Activated CD8-positive, alpha-beta T cell treated with anti-CD3 and anti-CD28 coated beads, Interleukin-2, amount 10 ng/mL, durations not matched to agents 7 days and 5 days (primary cell): ENCODE data around the gene ZIC1. TPM values are rescaled to one million over a fixed set of nuclear protein-coding genes. Genes with fewer than 3 reads are reported as not detected.

Source experiments
- ATAC-seq: fragments of 150-1000 bp; cut with Tn5 transposase; one replicate; pipeline ENCODE4 v1.10.0; 2021; ENCODE audit warnings: moderate library complexity
- CTCF ChIA-PET: fragments of 350-600 bp; sonication (Branson Sonifier 250); formaldehyde crosslinking; loops from one replicate; lab custom pipeline; 2021; ENCODE audit warnings: antibody characterized with exemption; lab: Charles Lee
- POLR2A ChIA-PET: fragments of 350-600 bp; sonication (Branson Sonifier 250); formaldehyde crosslinking; loops from one replicate; lab custom pipeline; 2021; ENCODE audit warnings: antibody characterized with exemption; lab: Charles Lee
- DNase-seq: peaks from one replicate; pipeline ENCODE4 v3.0.0-alpha.2; 2020
- H3K27ac Mint-ChIP-seq: one replicate; pipeline ENCODE4 v1.8.0; 2021; ENCODE audit warnings: mild to moderate bottlenecking, mixed read lengths
- H3K27me3 Mint-ChIP-seq: one replicate; pipeline ENCODE4 v1.8.0; 2021; ENCODE audit warnings: low read depth, mixed read lengths
- H3K36me3 Mint-ChIP-seq: one replicate; pipeline ENCODE4 v1.8.0; 2021; ENCODE audit warnings: low read depth, mixed read lengths
- H3K4me1 Mint-ChIP-seq: one replicate; pipeline ENCODE4 v1.8.0; 2021; ENCODE audit warnings: low read depth, mixed read lengths
- H3K4me3 Mint-ChIP-seq: one replicate; pipeline ENCODE4 v1.8.0; 2021; ENCODE audit warnings: mild to moderate bottlenecking, mixed read lengths
- H3K9me3 Mint-ChIP-seq: one replicate; pipeline ENCODE4 v1.8.0; 2022; ENCODE audit warnings: mixed read lengths; ENCODE audit not compliant: insufficient read depth
- total RNA-seq, 2 experiments: library from RNA; stranded (reverse); gene quantifications; one replicate each; pipeline ENCODE4 v1.2.3, GENCODE V29; 2021

The ZIC1 gene
- not detected for total RNA-seq

- H3K4me3 Mint-ChIP-seq = peak within 1 kb of the TSS; percentile 46
- H3K9me3 Mint-ChIP-seq = peaks cover 32% of the 10 kb centered on the region
- H3K4me1 Mint-ChIP-seq = peaks cover 28% of the 10 kb centered on the region
- ATAC-seq (no peak), DNase-seq (no peak)
- peak within 1 kb of the TSS; percentile 73 for H3K27ac Mint-ChIP-seq
- CTCF ChIA-PET = no interaction called here
- H3K36me3 Mint-ChIP-seq = peaks cover 32% of the 10 kb centered on the region
- POLR2A ChIA-PET = no interaction called here
- peaks cover 74% of the 10 kb centered on the region for H3K27me3 Mint-ChIP-seq
These were observed at the start of gene ZIC1 for GRCh38 chr3:147409143-147410115. Gene ZIC1, plus strand, starts transcription at chr3:147409365. Its CDS starts 748 bp downstream, at chr3:147410113.

- Mint-ChIP-seq H3K9me3 (no peaks in the 10 kb centered on the region), H3K4me3 (no peak overlapping the region), H3K36me3 (peaks cover 2% of the 10 kb centered on the region), H3K27ac (no peak overlapping the region), H3K4me1 (no peaks in the 10 kb centered on the region), H3K27me3 (peaks cover 61% of the 10 kb centered on the region)
- no peak for DNase-seq
- ChIA-PET CTCF (no interaction called here), POLR2A (no interaction called here)
- ATAC-seq = no peak
These were observed 49.1 kb upstream of the ZIC1 start for GRCh38 chr3:147360051-147360439.

DNA sequence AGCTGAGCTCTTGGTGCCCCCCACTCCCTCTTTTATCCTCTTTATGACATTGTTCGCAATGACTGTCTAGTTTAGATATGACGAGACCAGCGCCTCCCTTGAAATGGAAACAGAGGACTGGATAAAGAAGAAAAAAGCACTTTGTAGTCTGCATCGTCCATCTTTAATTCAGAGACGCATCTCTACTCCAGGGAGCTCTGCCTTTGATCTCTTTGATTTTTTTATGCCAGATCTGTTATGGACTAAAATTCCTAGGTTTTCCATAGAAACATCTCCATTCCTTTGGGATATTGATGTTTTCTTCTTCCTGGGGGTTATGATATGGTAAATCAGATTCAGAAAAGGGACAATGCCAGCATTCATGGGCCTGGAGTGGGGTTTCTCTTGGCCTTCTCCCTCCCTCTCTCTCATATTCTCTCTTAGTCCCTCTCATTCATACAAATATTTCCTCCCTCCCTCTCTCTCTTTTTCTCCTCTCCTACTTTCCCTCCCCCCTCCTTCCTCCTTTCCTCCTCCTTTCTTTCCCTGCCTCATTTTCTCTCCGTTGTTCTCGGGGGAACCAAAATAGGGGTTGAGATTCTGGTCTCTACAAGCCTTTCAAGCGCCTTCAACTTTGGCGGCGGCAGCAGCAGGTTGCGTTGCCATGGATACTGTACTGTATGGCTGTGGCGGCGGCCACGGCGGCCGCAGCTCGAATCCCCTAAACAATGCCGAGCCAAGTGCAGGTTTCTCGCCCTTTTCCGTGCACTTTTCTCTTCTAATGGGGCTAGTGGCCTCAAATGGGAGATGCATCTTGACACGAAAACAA, 48.3 kb upstream of the ZIC1 start:
- ChIA-PET CTCF (interaction anchor here (0.7 to 1.2 kb wide), 2 partner anchors 28 to 71 kb away, joined by 3 read pairs; no protein-coding TSS in a partner anchor), POLR2A (no interaction called here)
- peak; percentile 25 for DNase-seq
- Mint-ChIP-seq H3K9me3 (no peaks in the 10 kb centered on the region), H3K27ac (no peak overlapping the region), H3K4me1 (no peaks in the 10 kb centered on the region), H3K27me3 (peaks cover 55% of the 10 kb centered on the region), H3K36me3 (no peaks in the 10 kb centered on the region), H3K4me3 (no peak overlapping the region)
- ATAC-seq = peak; percentile 51

DNA sequence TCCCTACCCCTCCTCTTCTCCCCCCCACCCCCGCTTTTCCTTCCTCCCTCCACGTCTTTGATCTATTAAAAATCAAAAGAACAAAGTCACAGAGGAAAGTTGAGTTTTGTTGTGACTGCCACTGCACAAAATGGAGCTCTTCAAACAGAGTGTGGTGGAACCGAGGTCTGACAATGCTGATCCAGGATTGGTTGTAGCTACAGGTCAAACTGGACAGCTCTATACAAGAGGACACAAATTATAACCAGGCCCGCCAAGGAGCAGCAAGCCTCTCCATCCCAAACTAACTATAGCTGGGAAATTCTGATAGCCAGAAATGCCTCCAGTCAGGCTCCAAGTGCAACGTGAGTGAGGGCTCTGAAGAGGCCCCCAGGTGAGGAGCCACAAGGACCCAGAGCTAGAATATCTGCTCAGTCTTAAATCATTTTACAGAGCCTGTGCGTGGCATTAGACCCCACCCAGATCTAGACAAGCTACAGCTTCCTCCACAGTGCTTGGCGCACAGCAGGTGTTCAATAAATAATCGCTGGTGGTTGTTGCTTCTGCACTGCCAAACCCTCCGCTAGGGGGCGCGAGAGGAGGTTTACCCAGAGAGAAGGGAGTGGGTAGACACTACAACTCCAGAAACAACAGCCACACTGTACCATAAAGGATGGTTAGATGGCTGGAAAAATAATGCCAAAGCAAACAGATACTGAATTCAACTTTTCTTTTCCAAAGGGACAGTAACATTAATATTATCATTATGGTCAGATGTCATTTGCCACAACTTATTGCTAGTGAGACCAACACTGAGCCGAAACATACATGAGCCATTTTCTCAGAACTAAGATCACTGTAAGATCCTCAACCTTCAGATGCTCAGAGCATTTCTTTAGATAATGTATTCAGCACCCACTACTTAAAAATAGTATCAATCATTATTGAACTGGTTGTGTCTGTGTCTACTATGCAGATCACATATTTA, 47.4 kb upstream of the ZIC1 start:
- H3K36me3 Mint-ChIP-seq = no peaks in the 10 kb centered on the region
- peak; percentile 55 for DNase-seq
- no peaks in the 10 kb centered on the region for H3K9me3 Mint-ChIP-seq
- no peaks in the 10 kb centered on the region for H3K4me1 Mint-ChIP-seq
- ATAC-seq = no peak
- peaks cover 46% of the 10 kb centered on the region for H3K27me3 Mint-ChIP-seq
- no peak overlapping the region for H3K4me3 Mint-ChIP-seq
- ChIA-PET CTCF (interaction anchor here (0.7 to 1.2 kb wide), 2 partner anchors 27 to 70 kb away, joined by 3 read pairs; no protein-coding TSS in a partner anchor), POLR2A (interaction anchor here (0.6 kb wide), 1 partner anchor 14 kb away, joined by 4 read pairs; no protein-coding TSS in a partner anchor)
- no peak overlapping the region for H3K27ac Mint-ChIP-seq

GRCh38 chr3:147364771-147365170, 44.4 kb upstream of the ZIC1 start:
- Mint-ChIP-seq H3K36me3 (no peaks in the 10 kb centered on the region), H3K4me3 (no peak overlapping the region), H3K27me3 (peaks cover 37% of the 10 kb centered on the region), H3K4me1 (no peaks in the 10 kb centered on the region), H3K27ac (no peak overlapping the region), H3K9me3 (no peaks in the 10 kb centered on the region)
- ChIA-PET CTCF (no interaction called here), POLR2A (no interaction called here)
- DNase-seq = no peak
- ATAC-seq = no peak

DNA sequence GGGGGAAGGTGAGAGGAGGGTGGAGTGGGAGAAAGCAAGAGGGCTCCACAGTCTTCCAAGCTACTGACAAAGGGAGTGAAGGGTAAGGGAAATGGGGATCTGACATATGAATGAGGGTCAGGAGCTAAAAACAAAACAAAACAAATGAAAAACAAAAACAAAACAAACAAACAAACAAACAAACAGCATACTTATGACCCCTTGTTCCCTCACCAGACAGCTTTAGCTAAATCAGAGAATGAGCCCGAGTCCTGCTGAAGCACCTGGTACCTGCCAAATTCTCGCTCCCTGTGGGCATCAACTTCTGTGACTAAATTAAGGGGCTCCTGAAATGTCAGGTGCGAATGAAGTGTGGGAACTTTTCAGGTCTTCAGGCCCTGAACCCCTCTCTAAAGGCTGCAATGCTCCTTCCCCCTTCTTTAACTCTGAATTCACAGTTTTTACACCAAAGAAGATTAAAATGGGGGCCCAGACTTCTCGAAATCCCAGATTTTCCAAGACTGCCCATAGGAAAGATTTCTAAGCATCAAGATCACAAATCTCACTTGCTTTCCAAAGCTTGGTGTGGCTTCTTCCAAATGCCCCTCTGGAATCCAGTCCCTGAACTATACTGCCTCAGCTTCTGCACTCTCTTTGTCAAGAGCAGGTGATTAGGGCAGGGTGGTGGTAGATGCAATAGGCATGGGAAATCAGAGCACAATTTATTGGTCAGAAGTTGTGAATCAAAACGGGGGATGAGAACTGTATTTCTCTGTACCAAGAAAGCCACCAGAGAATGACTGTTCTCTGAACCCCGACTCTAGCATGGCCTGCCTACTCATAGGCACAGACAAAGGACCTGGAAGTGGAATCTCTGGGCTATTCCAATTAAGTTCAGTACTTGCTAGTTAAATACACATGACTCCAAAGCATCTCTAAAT, 43.7 kb upstream of the ZIC1 start:
- POLR2A ChIA-PET = no interaction called here

GRCh38 chr3:147367676-147368075, 41.5 kb upstream of the ZIC1 start:
- Mint-ChIP-seq H3K27ac (no peak overlapping the region), H3K4me3 (no peak overlapping the region), H3K36me3 (no peaks in the 10 kb centered on the region), H3K4me1 (no peaks in the 10 kb centered on the region), H3K9me3 (no peaks in the 10 kb centered on the region), H3K27me3 (peaks cover 44% of the 10 kb centered on the region)
- ATAC-seq = no peak
- ChIA-PET POLR2A (no interaction called here), CTCF (no interaction called here)
- DNase-seq = no peak

More for the DNA sequence above, 43.7 kb upstream of the ZIC1 start:
- no peaks in the 10 kb centered on the region for H3K4me1 Mint-ChIP-seq
- H3K4me3 Mint-ChIP-seq = no peak overlapping the region
- H3K27ac Mint-ChIP-seq = no peak overlapping the region
- H3K36me3 Mint-ChIP-seq = no peaks in the 10 kb centered on the region
- peaks cover 37% of the 10 kb centered on the region for H3K27me3 Mint-ChIP-seq
- DNase-seq (no peak), ATAC-seq (no peak)
- CTCF ChIA-PET = no interaction called here
- no peaks in the 10 kb centered on the region for H3K9me3 Mint-ChIP-seq

DNA sequence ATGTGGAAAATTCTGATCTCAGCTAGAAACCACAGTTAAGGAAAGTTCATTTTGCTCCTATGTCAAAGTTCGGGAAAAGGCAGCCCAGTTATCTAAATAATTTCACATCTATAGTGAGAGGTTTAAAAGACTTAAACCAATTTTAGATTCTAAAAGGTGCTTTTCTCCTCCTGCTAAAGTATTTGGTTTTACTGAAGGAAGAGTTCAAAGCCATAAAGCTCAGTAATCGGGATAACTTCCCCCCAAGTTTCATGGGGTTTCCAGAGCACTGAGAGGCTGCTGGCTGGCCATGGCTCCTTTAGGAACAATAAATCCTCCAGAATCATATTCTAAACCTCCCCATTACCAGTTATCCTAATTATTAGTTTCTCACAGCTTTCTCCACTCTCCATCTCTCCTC, 41.0 kb upstream of the ZIC1 start:
- DNase-seq = no peak
- no peaks in the 10 kb centered on the region for H3K4me1 Mint-ChIP-seq
- CTCF ChIA-PET = no interaction called here
- POLR2A ChIA-PET = no interaction called here
- no peaks in the 10 kb centered on the region for H3K9me3 Mint-ChIP-seq
- no peak for ATAC-seq
- H3K36me3 Mint-ChIP-seq = no peaks in the 10 kb centered on the region
- H3K4me3 Mint-ChIP-seq = no peak overlapping the region
- no peak overlapping the region for H3K27ac Mint-ChIP-seq
- peaks cover 48% of the 10 kb centered on the region for H3K27me3 Mint-ChIP-seq

GRCh38 chr3:147368561-147369221, 40.5 kb upstream of the ZIC1 start:
- CTCF ChIA-PET = no interaction called here
- DNase-seq = no peak
- Mint-ChIP-seq H3K9me3 (no peaks in the 10 kb centered on the region), H3K36me3 (no peaks in the 10 kb centered on the region), H3K27me3 (peaks cover 52% of the 10 kb centered on the region), H3K27ac (no peak overlapping the region), H3K4me1 (no peaks in the 10 kb centered on the region), H3K4me3 (no peak overlapping the region)
- no peak for ATAC-seq
- POLR2A ChIA-PET = no interaction called here

DNA sequence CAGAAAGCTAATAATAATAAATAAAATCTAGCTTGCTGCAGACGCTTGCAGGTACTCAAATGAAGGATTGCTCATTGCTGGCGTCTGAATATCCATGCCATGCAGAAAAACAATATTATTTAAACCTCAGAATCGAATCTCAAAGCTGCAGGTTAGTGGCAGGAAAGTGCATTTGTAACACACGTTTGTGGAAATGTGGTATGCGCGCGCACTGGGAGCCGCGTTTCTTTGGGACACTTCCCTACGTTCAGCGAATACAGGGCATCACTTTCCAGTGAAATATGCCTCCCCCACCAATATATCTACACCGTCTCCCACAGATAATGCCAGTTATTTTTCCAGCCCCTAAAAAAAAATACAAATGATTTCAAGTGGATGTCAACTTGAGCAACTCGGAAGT, 39.9 kb upstream of the ZIC1 start:
- no peak for DNase-seq
- peaks cover 54% of the 10 kb centered on the region for H3K27me3 Mint-ChIP-seq
- ATAC-seq = no peak
- H3K4me3 Mint-ChIP-seq = no peak overlapping the region
- no peaks in the 10 kb centered on the region for H3K4me1 Mint-ChIP-seq
- no peaks in the 10 kb centered on the region for H3K9me3 Mint-ChIP-seq
- ChIA-PET POLR2A (no interaction called here), CTCF (no interaction called here)
- H3K36me3 Mint-ChIP-seq = no peaks in the 10 kb centered on the region
- no peak overlapping the region for H3K27ac Mint-ChIP-seq
